ENCODE results near the gene DYSF.

Gene DYSF

DNA sequence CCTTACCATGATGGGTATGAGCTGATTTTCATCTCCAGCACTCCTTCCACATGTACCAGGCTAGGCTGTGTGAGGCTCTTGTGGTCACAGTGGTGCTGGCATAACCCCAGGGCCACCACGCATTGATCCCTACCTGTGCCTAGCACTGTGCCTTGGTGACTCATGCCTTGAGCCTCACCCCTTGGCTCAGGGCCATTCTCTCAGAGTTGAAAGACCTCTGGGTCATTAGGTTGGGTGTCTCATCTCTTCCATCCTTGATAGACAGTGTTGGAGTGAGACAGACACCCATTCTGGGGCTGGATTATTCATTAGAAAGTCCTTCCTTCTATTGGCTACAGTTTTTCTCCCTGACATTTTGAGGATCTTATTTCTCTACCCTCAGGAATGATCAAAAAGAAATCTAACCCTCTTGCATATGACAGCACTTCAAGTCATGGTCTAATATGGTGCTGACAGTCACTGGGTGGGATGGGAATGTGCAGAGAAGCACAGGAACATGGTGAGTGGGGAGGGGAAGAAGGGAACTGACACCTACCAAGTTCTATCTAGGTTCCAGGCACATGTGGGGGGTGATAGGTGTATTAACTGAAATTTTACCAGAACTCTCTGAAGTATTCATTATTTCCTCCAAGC, 41.3 kb downstream of the DYSF start:
- TF ChIP-seq, protein P1, sequence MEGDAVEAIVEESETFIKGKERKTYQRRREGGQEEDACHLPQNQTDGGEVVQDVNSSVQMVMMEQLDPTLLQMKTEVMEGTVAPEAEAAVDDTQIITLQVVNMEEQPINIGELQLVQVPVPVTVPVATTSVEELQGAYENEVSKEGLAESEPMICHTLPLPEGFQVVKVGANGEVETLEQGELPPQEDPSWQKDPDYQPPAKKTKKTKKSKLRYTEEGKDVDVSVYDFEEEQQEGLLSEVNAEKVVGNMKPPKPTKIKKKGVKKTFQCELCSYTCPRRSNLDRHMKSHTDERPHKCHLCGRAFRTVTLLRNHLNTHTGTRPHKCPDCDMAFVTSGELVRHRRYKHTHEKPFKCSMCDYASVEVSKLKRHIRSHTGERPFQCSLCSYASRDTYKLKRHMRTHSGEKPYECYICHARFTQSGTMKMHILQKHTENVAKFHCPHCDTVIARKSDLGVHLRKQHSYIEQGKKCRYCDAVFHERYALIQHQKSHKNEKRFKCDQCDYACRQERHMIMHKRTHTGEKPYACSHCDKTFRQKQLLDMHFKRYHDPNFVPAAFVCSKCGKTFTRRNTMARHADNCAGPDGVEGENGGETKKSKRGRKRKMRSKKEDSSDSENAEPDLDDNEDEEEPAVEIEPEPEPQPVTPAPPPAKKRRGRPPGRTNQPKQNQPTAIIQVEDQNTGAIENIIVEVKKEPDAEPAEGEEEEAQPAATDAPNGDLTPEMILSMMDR (IDR thresholded peaks at IDR 0.05; ENCODE audit: low read depth, low read length), result no peak
- no peak overlapping the region for H3K4me3 ChIP-seq (ENCODE audit: low read depth, low read length)

DNA sequence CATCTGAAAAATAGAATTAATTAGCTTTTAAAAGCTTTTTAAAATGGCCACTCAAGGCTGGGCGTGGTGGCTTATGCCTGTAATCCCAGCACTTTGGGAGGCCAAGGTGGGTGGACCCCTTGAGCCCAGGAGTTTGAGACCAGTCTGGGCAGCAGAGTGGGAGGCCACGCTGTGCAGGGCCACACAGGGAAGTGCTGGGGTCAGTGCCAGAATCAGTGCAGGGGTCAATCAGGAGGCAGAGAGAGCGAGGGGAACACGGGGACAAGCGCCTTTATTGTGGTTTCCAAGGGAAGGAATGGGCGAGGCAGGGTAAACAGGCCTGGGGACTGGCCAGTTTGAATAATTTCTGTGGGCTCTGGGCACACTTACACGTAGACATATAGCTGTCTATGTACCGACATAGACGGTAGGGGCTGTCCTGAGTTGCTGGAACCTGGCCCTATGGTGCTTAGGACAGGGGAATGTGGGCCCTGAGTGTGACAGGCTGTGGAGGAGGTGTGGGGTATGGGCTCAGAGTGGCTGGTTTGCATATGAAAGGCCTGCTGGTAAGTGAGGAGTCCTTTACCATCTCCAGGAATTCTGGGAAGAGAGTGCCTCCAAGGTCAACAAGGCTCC, 42.9 kb downstream of the DYSF start:
- no peak overlapping the region for H3K4me3 ChIP-seq (ENCODE audit: low read depth, low read length)
- TF ChIP-seq, protein P1 (IDR thresholded peaks at IDR 0.05; ENCODE audit: low read depth, low read length), result no peak

DNA sequence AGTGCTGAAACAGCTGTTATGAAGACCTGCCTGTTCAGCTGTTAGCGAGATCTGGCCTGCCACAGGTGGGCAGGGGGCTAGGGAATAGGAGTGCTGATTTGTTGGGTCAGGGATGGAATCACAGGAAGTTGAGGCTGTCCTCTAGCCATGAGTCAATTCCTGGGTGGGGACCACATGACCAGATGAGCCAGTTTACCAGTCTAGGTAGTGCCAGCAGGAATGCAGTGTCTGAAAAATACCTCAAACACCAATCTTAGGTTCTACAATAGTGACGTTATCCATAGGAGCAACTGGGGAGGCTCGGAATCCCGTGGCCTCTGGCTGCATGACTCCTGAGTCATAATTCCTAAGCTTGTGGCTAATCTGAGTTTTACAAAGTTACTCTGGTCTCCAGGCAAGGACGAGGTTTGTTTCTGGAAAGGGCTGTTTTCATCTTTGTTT, 44.9 kb downstream of the DYSF start:
- H3K4me3 ChIP-seq (ENCODE audit: low read depth, low read length), result no peak overlapping the region
- TF ChIP-seq, protein P1 (IDR thresholded peaks at IDR 0.05; ENCODE audit: low read depth, low read length), result no peak

GRCh38 chr2:71499691-71500090, 46.3 kb downstream of the DYSF start:
- TF ChIP-seq, protein P1 (IDR thresholded peaks at IDR 0.05; ENCODE audit: low read depth, low read length), result no peak
- no peak overlapping the region for H3K4me3 ChIP-seq (ENCODE audit: low read depth, low read length)

DNA sequence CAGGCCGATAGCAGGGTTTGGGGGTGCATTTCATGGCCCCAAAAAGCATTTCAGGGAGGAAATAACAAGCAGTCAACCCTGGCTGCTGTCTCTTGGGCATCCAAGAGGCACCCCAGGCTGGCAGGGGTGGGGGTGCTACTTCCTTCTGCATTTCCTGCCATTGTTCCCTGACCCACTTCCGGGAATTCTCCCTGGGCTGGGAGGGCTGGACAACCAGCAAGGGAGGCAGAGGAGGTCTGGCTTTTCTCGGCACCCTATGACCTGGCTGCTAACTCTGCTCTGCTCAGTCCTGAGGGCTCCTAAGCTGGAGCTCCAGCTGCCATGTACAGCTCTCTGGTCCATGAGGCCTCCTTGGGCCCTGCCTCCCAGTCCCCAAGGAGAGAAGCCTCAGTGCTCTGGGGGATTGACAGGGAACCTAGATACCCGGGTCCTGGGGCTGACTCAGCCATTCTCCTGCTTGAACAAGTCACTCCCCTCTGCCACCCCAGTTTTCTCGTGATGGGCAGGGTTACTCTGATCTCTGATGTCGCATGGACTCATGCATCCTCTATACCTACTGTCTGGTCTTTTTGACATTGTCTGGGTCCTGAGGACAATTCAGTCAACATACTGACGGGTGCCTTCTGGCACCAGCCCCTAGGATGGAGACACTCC, 47.2 kb downstream of the DYSF start:
- no peak overlapping the region for H3K4me3 ChIP-seq (ENCODE audit: low read depth, low read length)
- TF ChIP-seq, protein P1 (IDR thresholded peaks at IDR 0.05; ENCODE audit: low read depth, low read length), result no peak

- TF ChIP-seq, protein P1 (IDR thresholded peaks at IDR 0.05; ENCODE audit: low read depth, low read length), result no peak
Measured at GRCh38 chr2:71502941-71503738, 49.8 kb downstream of the DYSF start.

More at GRCh38 chr2:71502941-71503738, 49.8 kb downstream of the DYSF start:
- no peak overlapping the region for H3K4me3 ChIP-seq (ENCODE audit: low read depth, low read length)

Measured in WI38 (cell line).